Bronchial epithelial cell (primary cell): ENCODE data around the gene OPALIN. TPM values are rescaled to one million over a fixed set of nuclear protein-coding genes. Genes with fewer than 3 reads are reported as not detected.
"Not testable (repeated sequence)": the region's sequence is repeated elsewhere in the genome, so short reads cannot be mapped to it uniquely, and the experiment has no call there.

Source experiments
- DNase-seq: peaks from one replicate; pipeline ENCODE4 v3.0.0-alpha.2; 2010; ENCODE audit warnings: low read depth
- FAIRE-seq: peaks from 2 replicates; lab custom pipeline; 2011; peaks lifted over from hg19 to GRCh38; lab: Jason Lieb, UNC
- H3K27me3 ChIP-seq: 2 replicates; pipeline ENCODE4 v1.5.1; 2011; ENCODE audit warnings: low read length; ENCODE audit not compliant: control insufficient read depth, insufficient read depth
- H3K36me3 ChIP-seq: 2 replicates; pipeline ENCODE4 v1.5.1; 2011; ENCODE audit warnings: low read length; ENCODE audit not compliant: control insufficient read depth, insufficient read depth
- H3K4me3 ChIP-seq: 2 replicates; pipeline ENCODE4 v1.5.1; 2011; ENCODE audit warnings: mild to moderate bottlenecking, low read depth, low read length, control low read depth
- total RNA-seq: library from RNA; depleted of rRNA; stranded (reverse); fragments of >200 nt; gene quantifications from 2 replicates; pipeline ENCODE4 v1.2.1, GENCODE V29; 2014
- TF ChIP-seq, protein P1 (sequence below): IDR thresholded peaks from 2 replicates; pipeline ENCODE4 v1.5.1; 2011; ENCODE audit warnings: mild to moderate bottlenecking, moderate library complexity, low read length, control low read depth, inconsistent platforms; ENCODE audit not compliant: insufficient read depth, severe bottlenecking

OPALIN gene
- total RNA-seq, 1 donor from 2014 or later = not detected

DNA sequence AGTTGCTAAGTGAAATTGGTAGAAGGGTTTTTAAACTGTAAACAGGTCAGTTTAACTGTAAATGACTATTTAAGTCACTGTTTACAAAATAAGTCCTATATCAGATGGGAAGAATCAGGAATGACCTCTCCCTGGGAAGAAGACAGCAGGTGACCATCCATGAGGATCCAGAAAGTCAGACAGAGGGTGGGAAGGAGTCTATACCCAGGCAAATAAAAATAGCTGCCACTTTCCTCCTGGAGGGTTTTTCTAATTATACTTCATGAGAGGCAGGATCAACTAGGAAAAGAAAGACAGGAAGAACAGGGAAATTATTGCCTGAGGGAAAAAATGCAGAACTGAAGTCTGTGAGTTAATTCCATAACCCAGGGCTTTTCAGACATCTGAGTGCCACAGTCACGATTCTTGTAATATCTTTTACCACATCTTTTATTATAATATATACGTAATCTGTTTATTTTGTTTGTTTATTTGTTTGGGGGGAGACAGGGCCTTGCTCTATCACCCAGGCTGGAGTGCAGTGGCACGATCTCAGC, 47.6 kb downstream of the OPALIN start:
- no peak overlapping the region for H3K4me3 ChIP-seq
- DNase-seq (no peak), FAIRE-seq (no peak)
- TF ChIP-seq, protein P1, sequence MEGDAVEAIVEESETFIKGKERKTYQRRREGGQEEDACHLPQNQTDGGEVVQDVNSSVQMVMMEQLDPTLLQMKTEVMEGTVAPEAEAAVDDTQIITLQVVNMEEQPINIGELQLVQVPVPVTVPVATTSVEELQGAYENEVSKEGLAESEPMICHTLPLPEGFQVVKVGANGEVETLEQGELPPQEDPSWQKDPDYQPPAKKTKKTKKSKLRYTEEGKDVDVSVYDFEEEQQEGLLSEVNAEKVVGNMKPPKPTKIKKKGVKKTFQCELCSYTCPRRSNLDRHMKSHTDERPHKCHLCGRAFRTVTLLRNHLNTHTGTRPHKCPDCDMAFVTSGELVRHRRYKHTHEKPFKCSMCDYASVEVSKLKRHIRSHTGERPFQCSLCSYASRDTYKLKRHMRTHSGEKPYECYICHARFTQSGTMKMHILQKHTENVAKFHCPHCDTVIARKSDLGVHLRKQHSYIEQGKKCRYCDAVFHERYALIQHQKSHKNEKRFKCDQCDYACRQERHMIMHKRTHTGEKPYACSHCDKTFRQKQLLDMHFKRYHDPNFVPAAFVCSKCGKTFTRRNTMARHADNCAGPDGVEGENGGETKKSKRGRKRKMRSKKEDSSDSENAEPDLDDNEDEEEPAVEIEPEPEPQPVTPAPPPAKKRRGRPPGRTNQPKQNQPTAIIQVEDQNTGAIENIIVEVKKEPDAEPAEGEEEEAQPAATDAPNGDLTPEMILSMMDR = no peak
- no peaks in the 10 kb centered on the region for H3K36me3 ChIP-seq
- H3K27me3 ChIP-seq = no peaks in the 10 kb centered on the region

DNA sequence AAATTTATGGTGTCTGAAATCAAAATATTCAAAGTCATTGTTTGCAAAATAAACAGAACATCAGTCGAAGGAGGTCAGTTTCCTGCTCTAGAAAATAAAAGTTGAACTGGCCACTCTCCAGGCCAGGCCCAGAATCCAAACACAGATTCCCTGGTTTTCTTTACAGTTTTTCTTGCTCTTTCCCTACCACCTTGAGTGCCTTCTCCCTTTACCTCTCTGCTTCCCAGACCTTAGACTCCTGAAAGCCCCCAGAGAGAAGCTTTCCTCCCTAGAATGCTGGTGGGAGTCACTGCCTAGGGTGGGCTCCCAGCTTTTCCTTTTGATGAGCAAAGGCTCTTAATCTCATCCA, 48.5 kb downstream of the OPALIN start:
- H3K27me3 ChIP-seq = no peaks in the 10 kb centered on the region
- H3K4me3 ChIP-seq = no peak overlapping the region
- TF ChIP-seq, protein P1 = no peak
- FAIRE-seq (peak; percentile 13), DNase-seq (no peak)
- no peaks in the 10 kb centered on the region for H3K36me3 ChIP-seq

DNA sequence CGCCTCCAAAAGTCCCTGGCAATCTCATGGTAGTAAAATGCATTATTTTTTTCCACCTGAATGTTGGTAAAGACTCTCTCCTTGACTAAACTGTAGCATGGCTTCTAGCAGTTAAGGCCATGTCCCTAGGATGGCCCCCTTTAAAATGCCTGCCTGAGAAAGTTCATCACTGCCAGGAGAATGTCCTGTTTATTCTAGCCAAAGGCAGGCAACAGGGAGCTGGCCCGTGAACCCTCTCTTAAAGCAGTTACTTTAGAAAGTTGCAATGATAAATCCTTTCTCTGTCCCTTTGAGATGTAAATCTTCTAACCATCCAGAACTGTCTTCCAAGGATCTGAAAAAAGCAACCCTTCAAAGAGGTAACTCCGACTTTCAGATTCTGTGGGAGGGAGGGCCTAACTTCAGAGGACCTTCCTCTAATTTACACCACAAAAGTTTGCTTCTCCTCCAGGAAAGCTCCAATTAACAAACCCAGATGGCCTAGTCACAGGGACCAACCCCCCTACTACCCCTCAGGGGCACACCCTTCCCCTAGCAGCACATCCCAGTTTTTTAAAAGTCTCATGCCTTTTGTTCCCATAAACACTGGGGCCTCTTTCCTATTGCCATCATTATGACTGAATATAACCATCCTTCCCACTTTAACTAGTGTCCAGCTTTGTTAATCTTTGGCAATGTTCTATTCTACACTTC, 49.0 kb downstream of the OPALIN start:
- FAIRE-seq (peak; percentile 68), DNase-seq (no peak)
- TF ChIP-seq, protein P1 = no peak
- Histone ChIP-seq H3K4me3 (no peak overlapping the region), H3K36me3 (no peaks in the 10 kb centered on the region), H3K27me3 (no peaks in the 10 kb centered on the region)

DNA sequence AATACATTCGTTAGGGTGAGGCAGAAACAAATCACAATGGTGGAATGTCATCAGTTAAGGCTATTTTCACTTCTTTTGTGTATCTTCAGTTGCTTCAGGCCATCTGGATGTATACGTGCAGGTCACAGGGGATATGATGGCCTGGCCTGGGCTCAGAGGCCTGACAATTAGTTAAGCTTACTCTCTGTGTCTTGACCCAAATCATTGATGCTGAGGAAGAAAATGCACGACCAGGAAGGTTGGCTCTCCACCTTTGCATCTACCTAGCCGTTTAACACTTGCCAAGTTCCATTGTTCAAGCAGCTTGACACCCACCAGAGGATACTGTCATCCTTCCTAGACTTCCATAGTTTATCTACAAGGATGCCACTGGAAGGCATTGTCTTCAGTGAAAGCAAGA, 49.9 kb downstream of the OPALIN start:
- H3K4me3 ChIP-seq, H3K36me3 ChIP-seq, DNase-seq, H3K27me3 ChIP-seq, FAIRE-seq: not testable (repeated sequence)

DNA sequence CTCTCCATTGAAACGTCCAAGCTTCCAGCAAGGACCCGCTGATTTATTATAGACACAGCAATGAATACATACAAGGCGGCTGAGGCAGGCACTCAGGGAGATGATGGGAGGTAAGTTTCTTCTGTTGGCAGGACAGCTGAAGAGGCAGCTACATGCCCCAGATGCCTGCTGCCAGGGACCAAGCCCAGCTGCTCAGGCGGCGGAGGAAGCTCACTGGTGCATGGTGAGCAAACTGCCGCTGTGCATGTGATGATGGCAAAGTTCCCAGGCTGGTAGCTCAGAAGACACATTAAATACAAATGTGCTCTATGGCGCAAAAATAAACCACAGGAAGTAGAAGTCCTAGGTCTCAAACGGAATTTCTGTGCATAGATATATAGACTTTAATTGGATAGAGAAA, 52.3 kb downstream of the OPALIN start:
- Histone ChIP-seq H3K4me3 (no peak overlapping the region), H3K36me3 (no peaks in the 10 kb centered on the region), H3K27me3 (no peaks in the 10 kb centered on the region)
- DNase-seq (no peak), FAIRE-seq (no peak)
- TF ChIP-seq, protein P1 = no peak

DNA sequence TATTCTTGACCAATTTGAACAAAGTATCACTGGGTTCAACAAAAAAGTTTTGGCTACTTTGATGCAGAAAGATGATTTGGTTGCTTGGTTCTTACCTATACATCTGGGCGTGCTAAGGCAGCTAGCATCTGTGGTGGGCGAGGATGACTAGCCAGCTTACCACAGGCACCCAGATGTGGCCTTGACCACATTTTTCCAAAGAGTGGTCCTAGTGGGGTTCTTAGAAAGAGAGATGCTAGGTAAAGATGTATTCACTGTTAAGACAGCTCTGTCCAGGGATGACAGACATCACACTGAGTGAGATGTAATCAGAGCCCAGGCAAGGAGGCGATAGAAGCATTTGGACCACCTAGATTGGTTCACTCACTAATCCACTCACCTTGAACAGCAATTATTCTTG, 53.8 kb downstream of the OPALIN start:
- FAIRE-seq (no peak), DNase-seq (no peak)
- TF ChIP-seq, protein P1 = no peak
- Histone ChIP-seq H3K27me3 (no peaks in the 10 kb centered on the region), H3K4me3 (no peak overlapping the region), H3K36me3 (no peaks in the 10 kb centered on the region)
